Measurements from ENCODE around the gene WFIKKN2.

Gene WFIKKN2

DNA sequence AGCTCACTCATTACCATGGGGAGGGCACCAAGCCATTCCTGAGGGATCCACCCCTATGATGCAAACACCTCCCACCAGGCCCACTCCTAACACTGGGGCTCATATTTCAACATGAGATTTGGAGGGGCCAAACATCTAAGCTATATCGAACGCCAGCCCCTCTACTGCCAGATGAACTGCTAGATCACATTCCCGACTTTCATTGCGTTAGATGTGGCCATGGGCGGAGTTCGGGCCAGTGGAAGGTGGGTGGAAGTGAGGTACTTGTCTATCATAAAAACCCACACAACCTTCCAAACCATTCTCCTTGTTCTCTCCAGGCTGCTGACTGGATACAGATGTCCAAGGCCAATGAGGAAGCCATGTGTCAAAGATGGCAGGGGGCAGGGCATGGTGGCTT, 41.0 kb upstream of the WFIKKN2 start:
- H3K4me3 ChIP-seq (ENCODE audit: low read depth, low read length), result no peak overlapping the region
- DNase-seq (ENCODE audit: low read depth), result no peak
- TF ChIP-seq, protein P1, sequence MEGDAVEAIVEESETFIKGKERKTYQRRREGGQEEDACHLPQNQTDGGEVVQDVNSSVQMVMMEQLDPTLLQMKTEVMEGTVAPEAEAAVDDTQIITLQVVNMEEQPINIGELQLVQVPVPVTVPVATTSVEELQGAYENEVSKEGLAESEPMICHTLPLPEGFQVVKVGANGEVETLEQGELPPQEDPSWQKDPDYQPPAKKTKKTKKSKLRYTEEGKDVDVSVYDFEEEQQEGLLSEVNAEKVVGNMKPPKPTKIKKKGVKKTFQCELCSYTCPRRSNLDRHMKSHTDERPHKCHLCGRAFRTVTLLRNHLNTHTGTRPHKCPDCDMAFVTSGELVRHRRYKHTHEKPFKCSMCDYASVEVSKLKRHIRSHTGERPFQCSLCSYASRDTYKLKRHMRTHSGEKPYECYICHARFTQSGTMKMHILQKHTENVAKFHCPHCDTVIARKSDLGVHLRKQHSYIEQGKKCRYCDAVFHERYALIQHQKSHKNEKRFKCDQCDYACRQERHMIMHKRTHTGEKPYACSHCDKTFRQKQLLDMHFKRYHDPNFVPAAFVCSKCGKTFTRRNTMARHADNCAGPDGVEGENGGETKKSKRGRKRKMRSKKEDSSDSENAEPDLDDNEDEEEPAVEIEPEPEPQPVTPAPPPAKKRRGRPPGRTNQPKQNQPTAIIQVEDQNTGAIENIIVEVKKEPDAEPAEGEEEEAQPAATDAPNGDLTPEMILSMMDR (IDR thresholded peaks at IDR 0.05; ENCODE audit: low read depth, low read length, missing control alignments), result no peak

DNA sequence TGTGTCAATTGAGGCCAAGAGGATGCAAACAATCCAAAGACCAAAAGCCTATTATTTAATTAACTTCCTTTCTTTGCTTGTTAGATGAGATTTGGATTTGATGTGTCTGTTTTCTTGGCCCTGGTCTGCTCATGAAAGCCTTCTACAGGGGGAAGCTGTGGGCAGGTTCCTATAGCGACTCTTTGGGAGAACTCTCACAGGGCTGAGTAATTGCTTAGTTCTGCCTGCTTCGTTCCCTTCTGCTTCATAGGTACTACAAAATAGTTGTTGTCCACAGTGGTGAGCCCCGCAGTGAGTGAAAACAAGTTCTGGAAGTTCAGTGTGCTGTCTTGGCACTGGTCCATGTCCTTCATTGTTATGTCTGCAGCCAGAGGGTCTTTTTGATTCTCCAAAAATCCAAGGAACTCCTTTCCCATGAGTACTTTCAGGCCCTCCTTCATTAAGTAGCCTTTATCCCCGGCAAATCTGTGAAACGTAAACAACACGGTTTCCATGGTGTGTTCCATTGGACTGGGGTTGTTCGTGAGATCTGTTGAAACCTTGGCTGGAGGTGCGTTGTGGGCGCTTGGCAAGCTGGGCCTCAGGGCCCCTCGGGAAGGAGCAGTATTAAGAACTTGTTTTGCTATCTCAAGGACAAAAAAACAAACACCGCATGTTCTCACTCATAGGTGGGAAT, 38.1 kb upstream of the WFIKKN2 start:
- TF ChIP-seq, protein P1 (IDR thresholded peaks at IDR 0.05; ENCODE audit: low read depth, low read length, missing control alignments), result no peak
- no peak for DNase-seq (ENCODE audit: low read depth)
- H3K4me3 ChIP-seq (ENCODE audit: low read depth, low read length), result no peak overlapping the region

DNA sequence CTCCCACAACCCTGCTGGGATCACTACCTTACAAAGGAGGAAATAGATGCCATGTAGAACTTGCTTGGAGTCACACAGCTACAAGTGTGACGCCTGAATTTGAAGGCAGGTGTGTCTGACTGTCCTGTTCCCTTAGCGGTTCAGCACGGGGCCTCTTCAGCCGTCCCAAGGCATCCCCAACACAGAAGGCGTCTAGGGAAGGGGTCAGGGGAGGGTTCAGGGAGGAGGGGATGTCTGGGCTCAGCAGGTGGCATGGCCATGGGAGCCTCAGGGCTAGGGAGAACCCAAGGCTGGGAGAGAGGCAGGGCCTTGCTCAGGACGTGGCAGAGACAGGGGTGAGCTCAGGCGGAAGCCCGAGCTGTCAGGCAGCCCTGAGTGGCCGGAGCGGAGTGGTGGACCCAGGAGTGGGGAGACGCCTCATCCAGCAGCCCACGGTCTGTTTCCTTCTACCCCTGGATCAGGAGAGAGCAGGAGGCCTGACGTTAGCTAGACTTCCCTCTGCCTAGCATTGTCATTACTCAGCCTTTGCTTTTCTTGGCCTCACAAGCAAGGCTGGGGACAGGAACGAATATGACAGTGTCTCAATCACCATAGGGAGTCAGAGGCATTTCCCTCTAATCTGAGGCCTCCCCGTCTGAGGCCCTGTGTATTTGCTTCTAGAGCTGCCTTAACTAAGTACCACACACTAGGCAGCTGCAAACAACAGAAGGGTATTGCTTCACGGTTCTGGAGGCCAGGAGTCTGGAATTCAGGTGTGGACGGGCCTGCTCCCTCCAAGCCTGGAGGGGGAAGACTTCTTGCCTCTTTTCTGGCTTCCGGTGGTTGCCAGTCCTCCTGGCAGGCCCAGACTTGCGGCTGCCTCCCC, 36.7 kb upstream of the WFIKKN2 start:
- no peak overlapping the region for H3K4me3 ChIP-seq (ENCODE audit: low read depth, low read length)
- TF ChIP-seq, protein P1 (IDR thresholded peaks at IDR 0.05; ENCODE audit: low read depth, low read length, missing control alignments), result no peak
- no peak for DNase-seq (ENCODE audit: low read depth)

DNA sequence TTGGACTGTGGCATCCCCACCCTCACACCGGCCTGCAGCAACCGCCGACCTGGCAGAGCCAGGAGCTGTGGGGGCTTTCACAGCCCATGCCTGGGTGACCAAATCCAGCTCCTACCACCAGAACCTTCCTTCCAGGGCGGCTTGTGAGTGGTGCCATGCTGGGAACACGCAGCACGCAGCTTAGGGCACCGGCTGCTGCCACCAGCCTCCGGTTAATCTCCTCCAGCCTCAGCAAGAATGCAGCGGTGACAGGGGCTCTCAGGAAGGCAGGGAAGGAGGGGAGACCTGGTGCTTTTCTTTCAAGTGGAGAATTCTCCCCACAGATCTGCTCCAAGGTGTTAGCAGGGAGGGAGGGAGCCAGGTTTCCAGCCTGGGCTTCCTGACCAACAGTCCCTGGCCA, 35.8 kb upstream of the WFIKKN2 start:
- DNase-seq (ENCODE audit: low read depth), result no peak
- no peak overlapping the region for H3K4me3 ChIP-seq (ENCODE audit: low read depth, low read length)
- TF ChIP-seq, protein P1 (IDR thresholded peaks at IDR 0.05; ENCODE audit: low read depth, low read length, missing control alignments), result no peak

DNA sequence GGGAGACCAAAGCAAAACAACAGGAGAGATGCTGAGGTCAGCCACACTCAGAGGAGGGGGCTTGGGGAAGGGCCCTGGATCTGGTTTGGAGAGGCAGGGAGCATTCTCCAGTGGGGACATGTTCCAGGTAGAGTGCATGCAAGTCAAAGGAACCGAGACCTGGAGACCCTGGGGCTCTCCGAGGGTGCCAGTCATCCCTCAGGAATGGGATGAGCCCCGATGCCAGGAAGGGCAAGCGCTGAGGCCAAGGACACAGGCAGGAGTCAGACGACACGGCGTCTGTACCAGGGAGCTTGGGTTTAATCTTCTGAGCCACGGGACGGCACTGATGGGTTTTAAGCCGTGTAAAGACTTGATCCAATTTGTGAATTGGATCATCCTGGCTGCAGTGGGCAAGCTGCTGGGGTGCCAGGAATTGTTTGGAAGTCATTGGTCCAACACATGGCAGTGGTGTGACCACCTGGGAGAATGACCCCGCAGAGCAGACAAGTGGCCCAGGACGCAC, 35.1 kb upstream of the WFIKKN2 start:
- no peak overlapping the region for H3K4me3 ChIP-seq (ENCODE audit: low read depth, low read length)
- DNase-seq (ENCODE audit: low read depth), result no peak
- TF ChIP-seq, protein P1 (IDR thresholded peaks at IDR 0.05; ENCODE audit: low read depth, low read length, missing control alignments), result no peak

DNA sequence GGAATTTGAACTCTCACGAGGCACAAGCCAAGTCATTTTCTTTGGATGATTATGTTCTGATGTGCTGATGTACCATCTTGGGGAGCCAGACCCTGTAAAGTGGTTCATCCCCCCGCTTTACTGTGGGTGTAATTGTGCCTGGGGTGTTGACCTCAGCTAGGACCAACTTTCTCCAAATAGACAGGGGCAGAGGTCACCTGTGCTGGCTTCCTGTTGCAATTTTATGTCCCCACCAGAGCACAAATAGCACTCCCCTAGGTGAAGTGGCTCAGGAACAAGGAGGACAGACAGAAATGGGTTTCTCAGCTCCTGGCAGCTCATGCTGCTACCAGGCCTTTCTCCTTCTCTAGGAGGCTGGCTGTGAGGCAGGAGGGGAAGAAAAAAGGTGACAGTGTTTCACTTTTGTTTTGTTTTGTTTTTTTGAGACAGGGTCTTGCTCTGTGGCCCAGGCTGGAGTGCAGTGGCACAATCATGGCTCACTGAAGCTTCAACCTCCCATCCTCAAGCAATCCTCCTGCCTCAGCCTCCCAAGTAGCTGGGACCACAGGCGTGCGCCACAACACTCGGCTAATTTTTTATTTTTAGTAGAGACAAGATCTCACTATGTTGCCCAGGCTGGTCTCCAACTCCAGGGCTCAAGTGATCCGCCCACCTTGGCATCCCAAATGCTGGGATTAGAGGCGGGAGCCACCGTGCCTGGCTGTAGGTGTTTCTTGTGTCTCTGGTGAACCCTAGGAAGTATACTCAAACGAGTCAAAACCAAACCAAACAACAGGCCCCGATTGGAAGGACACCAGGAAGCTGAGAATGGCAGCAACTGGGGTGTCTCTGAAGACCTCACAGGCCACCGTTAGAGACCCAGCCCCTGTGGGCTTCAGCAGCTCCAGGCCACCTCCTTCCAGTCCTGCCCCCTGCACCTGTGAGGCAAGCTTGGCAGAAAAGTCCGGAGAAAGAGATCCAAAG, 32.5 kb upstream of the WFIKKN2 start:
- no peak for DNase-seq (ENCODE audit: low read depth)
- TF ChIP-seq, protein P1 (IDR thresholded peaks at IDR 0.05; ENCODE audit: low read depth, low read length, missing control alignments), result no peak
- no peak overlapping the region for H3K4me3 ChIP-seq (ENCODE audit: low read depth, low read length)

Data from GM12864 (cell line).